GM23248 (cell line): ENCODE data around the gene WNT2. TPM values are rescaled to one million over a fixed set of nuclear protein-coding genes. Genes with fewer than 3 reads are reported as not detected.
A peak's percentile ranks its signal among the peaks of the same experiment; 100 is the strongest.

Experiments used
- DNase-seq: peaks from one replicate; pipeline ENCODE4 v3.0.0-alpha.2; 2015
- H2AFZ ChIP-seq: fragments of 200-600 bp; sonication (generic); 2 replicates; pipeline ENCODE4 v1.6.1; 2016; ENCODE audit warnings: antibody characterized with exemption
- H3F3A ChIP-seq: fragments of 200-600 bp; sonication (generic); 2 replicates; pipeline ENCODE4 v1.6.1; 2016; ENCODE audit warnings: mild to moderate bottlenecking, antibody characterized with exemption, mixed run types; ENCODE audit not compliant: insufficient read depth
- H3K27ac ChIP-seq: fragments of 200-600 bp; sonication (generic); 2 replicates; pipeline ENCODE4 v1.5.1; 2016; ENCODE audit warnings: mild to moderate bottlenecking
- H3K27me3 ChIP-seq: fragments of 200-600 bp; sonication (generic); replicated peaks from 2 replicates; pipeline ENCODE4 v1.6.1; 2016; ENCODE audit warnings: mild to moderate bottlenecking; ENCODE audit not compliant: insufficient read depth
- H3K36me3 ChIP-seq: fragments of 200-600 bp; sonication (generic); 2 replicates; pipeline ENCODE4 v1.6.1; 2016; ENCODE audit warnings: low read depth, mild to moderate bottlenecking
- H3K4me1 ChIP-seq: fragments of 200-600 bp; sonication (generic); 2 replicates; pipeline ENCODE4 v1.6.1; 2016; ENCODE audit warnings: mild to moderate bottlenecking; ENCODE audit not compliant: insufficient read depth
- H3K4me2 ChIP-seq: fragments of 200-600 bp; sonication (generic); one replicate; pipeline ENCODE4 v1.6.1; 2016; ENCODE audit warnings: mild to moderate bottlenecking; ENCODE audit not compliant: unreplicated experiment
- H3K4me3 ChIP-seq: fragments of 200-600 bp; sonication (generic); 2 replicates; pipeline ENCODE4 v1.5.1; 2016; ENCODE audit warnings: mild to moderate bottlenecking
- H3K79me2 ChIP-seq: fragments of 200-600 bp; sonication (generic); 2 replicates; pipeline ENCODE4 v1.6.1; 2016; ENCODE audit warnings: mild to moderate bottlenecking; ENCODE audit not compliant: insufficient read depth
- H3K9ac ChIP-seq: fragments of 200-600 bp; sonication (generic); 2 replicates; pipeline ENCODE4 v1.6.1; 2016; ENCODE audit warnings: mild to moderate bottlenecking
- H3K9me2 ChIP-seq: fragments of 200-600 bp; sonication (generic); 2 replicates; pipeline ENCODE4 v1.6.1; 2016; ENCODE audit warnings: mixed run types, mild to moderate bottlenecking, moderate library complexity; ENCODE audit not compliant: insufficient read depth
- H3K9me3 ChIP-seq: fragments of 200-600 bp; sonication (generic); one replicate; pipeline ENCODE4 v1.6.1; 2017; ENCODE audit warnings: low read depth
- H4K20me1 ChIP-seq: fragments of 200-600 bp; sonication (generic); 2 replicates; pipeline ENCODE4 v1.6.0; 2016; ENCODE audit not compliant: insufficient read depth
- EZH2 ChIP-seq: fragments of 200-600 bp; sonication (generic); IDR thresholded peaks from 2 replicates; pipeline ENCODE4 v1.6.1; 2018; ENCODE audit warnings: antibody characterized with exemption, mild to moderate bottlenecking; ENCODE audit not compliant: insufficient read depth, poor library complexity, severe bottlenecking
- EZH2phosphoT487 ChIP-seq: fragments of 200-600 bp; sonication (generic); IDR thresholded peaks from 2 replicates; pipeline ENCODE4 v1.6.1; 2018; ENCODE audit warnings: antibody characterized with exemption, moderate library complexity, mild to moderate bottlenecking, low read depth; ENCODE audit not compliant: insufficient read depth
- WGBS, 2 experiments: methylation state at CpG; one replicate each; pipeline ENCODE4 v1.1.6; 2015 to 2017; ENCODE audit warnings: low lambda C conversion rate in 2 of 2, low coverage in 1 of 2; ENCODE audit errors: missing lambda C conversion rate in 2 of 2; 5-methylcytosine and 5-hydroxymethylcytosine counted together
- in situ Hi-C: fragments of 300-500 bp; cut with MboI; formaldehyde crosslinking; loops from 2 replicates; pipeline ENCODE4 v1.15.0; 2020
- polyA plus RNA-seq: library from polyadenylated mRNA; unstranded; fragments of >200 nt; fragmentation: Nextera tagmentation; extraction: Ambion mirVana; gene quantifications from 2 replicates; pipeline ENCODE4 v1.2.1, GENCODE V29; 2016
- total RNA-seq: library from RNA; depleted of rRNA; stranded (reverse); fragments of >200 nt; shearing (Covaris generic); gene quantifications from 2 replicates; pipeline ENCODE4 v1.2.3, GENCODE V29; 2014

WNT2 gene
- total and polyA plus RNA-seq, 2 experiments from 2014 or later: 1.3 to 2.8 TPM

GRCh38 chr7:117270371-117270770 is 52.5 kb downstream of the WNT2 start:
- 62 to 63% methylated on average over 9 of the region's 9 CpGs for WGBS, 2 experiments
- no peak overlapping the region for H2AFZ ChIP-seq
- in situ Hi-C loops: no loop called here

GRCh38 chr7:117269886-117270285 is 53.0 kb downstream of the WNT2 start:
- H3K27ac ChIP-seq: peak overlapping the region; percentile 100
- no peaks in the 10 kb centered on the region for H3K9me3 ChIP-seq
- no peaks in the 10 kb centered on the region for H4K20me1 ChIP-seq
- in situ Hi-C loops: no loop called here
- H3K9ac ChIP-seq: peak overlapping the region; percentile 85
- H3K4me2 ChIP-seq: peak overlapping the region; percentile 83
- peak; percentile 90 for DNase-seq
- peak overlapping the region; percentile 61 for H3K4me3 ChIP-seq
- no peak overlapping the region for H2AFZ ChIP-seq
- 20 to 30% methylated on average over 3 of the region's 3 CpGs for WGBS, 2 experiments
- H3K36me3 ChIP-seq: no peaks in the 10 kb centered on the region
- no peaks in the 10 kb centered on the region for H3K27me3 ChIP-seq
- 0 out of 2 replicates have a peak, but pooled peaks have one; percentile 7 for TF ChIP-seq EZH2phosphoT487
- no peak for TF ChIP-seq EZH2
- peaks cover 22% of the 10 kb centered on the region for H3F3A ChIP-seq
- H3K9me2 ChIP-seq: no peaks in the 10 kb centered on the region
- H3K4me1 ChIP-seq: peaks cover 21% of the 10 kb centered on the region
- no peaks in the 10 kb centered on the region for H3K79me2 ChIP-seq

More at GRCh38 chr7:117270371-117270770, 52.5 kb downstream of the WNT2 start:
- H3K4me1 ChIP-seq: peaks cover 21% of the 10 kb centered on the region
- peak; percentile 23 for DNase-seq
- H3K4me2 ChIP-seq: peak overlapping the region; percentile 83
- H3K9ac ChIP-seq: peak overlapping the region; percentile 85
- TF ChIP-seq EZH2: no peak
- no peak for TF ChIP-seq EZH2phosphoT487
- peak overlapping the region; percentile 61; the same call in 1 of the 2 replicates for H3K4me3 ChIP-seq
- H3K27me3 ChIP-seq: no peaks in the 10 kb centered on the region
- H3K36me3 ChIP-seq: no peaks in the 10 kb centered on the region
- no peaks in the 10 kb centered on the region for H4K20me1 ChIP-seq
- H3F3A ChIP-seq: peaks cover 22% of the 10 kb centered on the region
- H3K9me2 ChIP-seq: no peaks in the 10 kb centered on the region
- H3K9me3 ChIP-seq: no peaks in the 10 kb centered on the region
- peak overlapping the region; percentile 100 for H3K27ac ChIP-seq
- no peaks in the 10 kb centered on the region for H3K79me2 ChIP-seq

DNA sequence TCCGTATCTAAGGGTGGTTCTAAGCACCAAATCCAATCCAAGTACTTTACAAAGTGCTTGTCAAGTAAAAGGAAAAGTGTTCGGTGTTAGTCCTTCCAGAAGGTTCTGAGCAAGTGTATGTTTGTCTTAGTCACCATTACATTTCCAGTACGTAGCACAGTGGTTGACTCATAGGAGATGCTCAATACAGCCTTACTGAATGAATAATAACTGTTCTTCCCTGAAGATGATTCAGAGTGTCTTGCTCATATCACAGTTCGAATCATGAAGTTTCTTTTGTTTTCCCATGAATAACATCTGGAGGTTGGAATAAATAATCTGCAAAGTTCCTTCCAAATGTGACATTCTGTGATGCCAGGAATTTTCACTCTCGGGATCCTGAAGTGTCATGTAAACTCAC is 53.4 kb downstream of the WNT2 start:
- H3F3A ChIP-seq: peaks cover 22% of the 10 kb centered on the region
- DNase-seq: peak; percentile 97
- H3K79me2 ChIP-seq: no peaks in the 10 kb centered on the region
- peak overlapping the region; percentile 85 for H3K9ac ChIP-seq
- no peaks in the 10 kb centered on the region for H4K20me1 ChIP-seq
- in situ Hi-C loops: no loop called here
- 3% methylated on average over 5 of the region's 5 CpGs for WGBS, 2 experiments
- H3K9me3 ChIP-seq: no peaks in the 10 kb centered on the region
- H3K4me3 ChIP-seq: peak overlapping the region; percentile 61
- peak overlapping the region; percentile 83 for H3K4me2 ChIP-seq
- peaks cover 21% of the 10 kb centered on the region for H3K4me1 ChIP-seq
- no peak overlapping the region for H2AFZ ChIP-seq
- TF ChIP-seq EZH2phosphoT487 (no peak), EZH2 (no peak)
- H3K27me3 ChIP-seq: no peaks in the 10 kb centered on the region
- peak overlapping the region; percentile 100 for H3K27ac ChIP-seq
- no peaks in the 10 kb centered on the region for H3K36me3 ChIP-seq
- no peaks in the 10 kb centered on the region for H3K9me2 ChIP-seq

- Histone ChIP-seq H3K4me3 (no peak overlapping the region), H3K4me2 (no peak overlapping the region), H3K27me3 (no peaks in the 10 kb centered on the region), H3K9me3 (no peaks in the 10 kb centered on the region), H3K4me1 (peaks cover 16% of the 10 kb centered on the region), H3K9me2 (no peaks in the 10 kb centered on the region), H3K9ac (no peak overlapping the region), H2AFZ (no peak overlapping the region), H3K36me3 (no peaks in the 10 kb centered on the region), H3K79me2 (no peaks in the 10 kb centered on the region), H3F3A (peaks cover 17% of the 10 kb centered on the region), H3K27ac (no peak overlapping the region), H4K20me1 (no peaks in the 10 kb centered on the region)
- DNase-seq: no peak
- in situ Hi-C loops: no loop called here
- TF ChIP-seq EZH2 (no peak), EZH2phosphoT487 (no peak)
- 94 to 100% methylated on average over 1 of the region's 1 CpG for WGBS, 2 experiments
These were observed 58.1 kb downstream of the WNT2 start for GRCh38 chr7:117264716-117265115.

- H4K20me1 ChIP-seq: no peaks in the 10 kb centered on the region
- no peaks in the 10 kb centered on the region for H3K9me3 ChIP-seq
- 100% methylated on average over 2 of the region's 2 CpGs for WGBS, 2 experiments
- in situ Hi-C loops: no loop called here
- H3K4me1 ChIP-seq: peaks cover 17% of the 10 kb centered on the region
- no peak overlapping the region for H2AFZ ChIP-seq
- H3F3A ChIP-seq: peaks cover 13% of the 10 kb centered on the region; the same call in 1 of the 2 replicates
- TF ChIP-seq EZH2 (no peak), EZH2phosphoT487 (no peak)
- H3K4me2 ChIP-seq: no peak overlapping the region
- H3K9ac ChIP-seq: no peak overlapping the region
- H3K9me2 ChIP-seq: no peaks in the 10 kb centered on the region
- no peaks in the 10 kb centered on the region for H3K27me3 ChIP-seq
- no peak for DNase-seq
- H3K27ac ChIP-seq: no peak overlapping the region
- no peaks in the 10 kb centered on the region for H3K79me2 ChIP-seq
- H3K4me3 ChIP-seq: no peak overlapping the region
- H3K36me3 ChIP-seq: no peaks in the 10 kb centered on the region
These were observed 60.3 kb downstream of the WNT2 start for GRCh38 chr7:117262546-117262945.
